GM21717 (cell line): ENCODE results near the gene BUD23.
"Not testable (repeated sequence)": the region's sequence is repeated elsewhere in the genome, so short reads cannot be mapped to it uniquely, and the experiment has no call there.

Experiments
- ATAC-seq: cut with Tn5 transposase; IDR thresholded peaks from one replicate; pipeline ENCODE4 v1.9.1; 2021; ENCODE audit warnings: mild to moderate bottlenecking, moderate library complexity; ENCODE audit not compliant: unreplicated experiment

The BUD23 gene

GRCh38 chr7:73717025-73717807 is 33.8 kb downstream of the BUD23 start:
- no peak for ATAC-seq

DNA sequence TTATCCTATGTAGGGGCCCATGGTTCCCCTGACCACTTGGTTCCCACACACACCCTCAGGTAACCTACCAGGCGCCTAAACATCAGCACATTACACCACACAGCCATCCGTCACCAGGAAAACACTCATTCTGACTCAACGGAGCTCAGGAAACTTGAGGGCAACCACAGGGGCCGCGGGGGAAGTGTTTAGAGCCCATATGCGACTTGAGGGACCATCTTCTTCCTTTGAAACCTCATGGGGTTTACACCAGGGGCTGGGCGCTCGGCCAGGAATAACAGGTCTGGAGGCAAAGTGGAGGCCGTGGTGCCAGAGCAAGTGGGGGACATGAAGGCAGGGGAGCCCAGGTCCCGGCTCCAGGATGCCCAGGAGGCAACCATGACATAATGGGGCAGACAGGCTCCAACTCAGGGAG is 34.6 kb downstream of the BUD23 start:
- no peak for ATAC-seq

GRCh38 chr7:73718438-73718881 is 35.1 kb downstream of the BUD23 start:
- ATAC-seq, result no peak

- ATAC-seq, result no peak
These were observed 35.8 kb downstream of the BUD23 start, which contains the start of gene STX1A for GRCh38 chr7:73718905-73719805. TSS of gene STX1A (minus strand) at chr7:73719669. CDS start at chr7:73719631, 38 bp downstream.

DNA sequence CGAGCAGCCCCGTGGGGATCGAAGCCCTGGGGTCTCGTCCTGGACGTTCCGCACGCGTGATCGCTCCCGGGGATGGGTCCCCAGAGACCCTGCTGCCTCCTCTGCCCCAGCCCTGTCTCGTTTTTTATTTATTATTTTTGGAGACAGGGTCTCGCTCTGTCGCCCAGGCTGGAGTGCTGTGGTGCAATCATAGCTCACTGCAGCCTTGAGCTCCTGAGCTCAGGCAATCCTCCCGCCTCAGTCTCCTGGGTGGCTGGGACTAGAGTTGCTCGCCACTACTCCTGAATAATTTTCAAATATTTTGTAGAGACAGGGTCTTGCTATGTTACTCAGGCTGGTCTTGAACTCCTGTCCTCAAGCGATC is 36.4 kb downstream of the BUD23 start:
- no peak for ATAC-seq

DNA sequence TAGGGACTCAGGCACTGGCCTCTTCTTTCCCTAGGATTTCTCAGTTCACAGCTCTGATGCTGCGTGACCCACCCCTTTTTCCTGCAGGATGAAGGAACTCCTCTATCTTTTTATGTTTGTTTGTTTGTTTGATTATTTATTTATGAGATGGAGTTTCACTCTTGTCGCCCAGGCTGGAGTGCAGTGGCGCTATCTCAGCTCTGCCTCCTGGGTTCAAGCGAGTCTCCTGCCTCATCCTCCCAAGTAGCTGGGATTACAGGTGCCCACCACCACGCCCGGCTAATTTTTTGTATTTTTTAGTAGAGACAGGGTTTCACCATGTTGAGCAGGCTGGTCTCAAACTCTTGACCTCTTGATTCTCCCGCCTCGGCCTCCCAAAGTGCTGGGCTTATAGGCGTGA is 37.0 kb downstream of the BUD23 start:
- not testable (repeated sequence) for ATAC-seq

DNA sequence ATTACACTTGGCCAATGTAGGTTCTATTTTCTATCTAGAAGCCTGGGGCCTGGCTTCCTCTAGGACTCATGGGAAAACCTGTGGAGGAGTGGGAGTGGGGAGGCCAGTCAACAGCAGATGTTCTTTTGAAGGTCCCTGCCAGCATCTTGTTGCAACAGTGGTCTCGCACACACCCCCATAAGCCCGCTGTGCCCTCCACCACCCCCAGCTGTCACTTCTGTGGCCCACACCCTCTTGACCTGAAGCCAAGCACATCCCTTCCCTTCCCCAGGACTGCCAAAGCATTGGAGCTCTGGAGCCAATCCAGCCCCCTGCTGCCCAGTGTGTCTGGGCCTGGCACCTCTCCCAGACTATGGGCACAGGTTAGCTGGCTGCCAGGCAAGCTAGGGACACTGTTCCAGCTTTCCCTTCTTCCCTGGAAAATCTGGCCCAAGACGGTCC is 38.0 kb downstream of the BUD23 start:
- no peak for ATAC-seq

DNA sequence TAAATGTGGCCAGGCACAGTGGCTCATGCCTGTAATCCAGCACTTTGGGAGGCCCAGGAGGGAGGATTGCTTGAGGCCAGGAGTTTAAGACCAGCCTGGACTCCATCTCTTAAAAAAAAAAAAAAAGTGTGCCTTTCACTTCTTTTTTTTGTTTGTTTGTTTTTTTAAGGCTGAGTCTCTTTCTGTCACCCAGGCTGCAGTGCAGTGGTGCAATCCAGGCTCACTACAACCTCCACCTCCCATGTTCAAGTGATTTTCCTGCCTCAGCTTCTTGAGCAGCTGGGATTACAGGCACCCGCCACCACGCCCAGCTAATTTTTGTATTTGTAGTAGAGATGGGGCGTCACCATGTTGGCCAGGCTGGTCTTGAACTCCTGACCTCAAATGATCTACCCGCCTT is 38.8 kb downstream of the BUD23 start:
- ATAC-seq, result not testable (repeated sequence)

DNA sequence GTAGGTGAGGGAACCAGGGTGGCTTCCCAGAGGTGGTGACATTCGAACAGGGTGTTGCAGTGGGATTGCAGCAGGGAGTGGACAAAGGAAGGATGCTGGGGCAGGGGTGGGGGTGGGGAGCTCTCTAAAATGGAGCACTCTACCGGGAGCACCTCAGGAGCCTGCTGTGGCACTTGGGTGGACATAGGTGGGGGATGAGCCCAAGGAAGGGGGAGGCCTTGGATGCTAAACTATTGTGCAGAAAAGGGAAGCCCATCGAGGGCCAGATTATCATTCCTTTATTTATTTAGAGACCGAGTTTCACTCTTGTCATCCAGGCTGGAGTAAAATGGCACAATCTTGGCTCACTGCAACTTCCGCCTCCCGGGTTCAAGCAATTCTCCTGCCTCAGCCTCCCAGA is 39.4 kb downstream of the BUD23 start:
- no peak for ATAC-seq

- ATAC-seq, result no peak
These were observed 40.4 kb downstream of the BUD23 start for GRCh38 chr7:73723813-73724212.

DNA sequence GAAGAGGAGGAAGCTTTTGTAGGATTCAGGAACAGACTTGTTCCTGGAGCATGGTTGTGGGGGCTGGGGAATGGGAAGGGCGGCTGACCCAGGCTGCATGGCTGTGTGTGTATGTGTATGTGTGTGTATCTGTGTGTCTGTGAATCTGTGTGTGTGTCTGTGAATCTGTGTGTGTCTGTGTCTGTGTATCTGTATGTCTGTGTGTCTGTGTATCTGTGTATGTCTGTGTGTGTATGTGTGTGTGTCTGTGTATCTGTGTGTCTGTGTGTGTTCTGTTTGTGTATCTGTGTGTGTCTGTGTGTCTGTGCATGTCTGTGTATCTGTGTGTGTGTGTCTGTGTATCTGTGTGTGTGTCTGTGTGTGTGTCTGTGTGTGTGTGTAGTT is 42.7 kb downstream of the BUD23 start:
- ATAC-seq, result peak; percentile 11

- ATAC-seq, result no peak
These were observed 44.6 kb downstream of the BUD23 start for GRCh38 chr7:73727952-73728351.

DNA sequence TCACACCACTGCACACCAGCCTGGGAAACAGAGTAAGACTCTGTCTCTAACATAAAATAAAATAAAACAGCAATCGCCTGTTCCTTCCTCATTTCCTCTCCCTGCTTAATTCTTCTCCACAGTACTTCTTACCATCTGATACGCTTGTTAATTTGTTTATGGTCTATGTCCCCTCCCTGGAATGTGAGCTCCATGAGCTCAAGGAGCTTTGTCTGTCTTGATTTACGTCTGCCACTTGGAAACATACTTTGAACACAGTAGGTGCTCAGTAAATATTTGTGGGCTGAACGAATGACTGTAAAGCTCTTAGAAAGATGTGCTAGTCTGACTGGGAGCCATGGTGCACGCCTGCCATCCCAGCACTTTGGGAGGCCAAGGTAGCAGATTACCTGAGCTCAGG is 45.2 kb downstream of the BUD23 start:
- no peak for ATAC-seq

GRCh38 chr7:73730485-73730884 is 47.1 kb downstream of the BUD23 start:
- no peak for ATAC-seq

DNA sequence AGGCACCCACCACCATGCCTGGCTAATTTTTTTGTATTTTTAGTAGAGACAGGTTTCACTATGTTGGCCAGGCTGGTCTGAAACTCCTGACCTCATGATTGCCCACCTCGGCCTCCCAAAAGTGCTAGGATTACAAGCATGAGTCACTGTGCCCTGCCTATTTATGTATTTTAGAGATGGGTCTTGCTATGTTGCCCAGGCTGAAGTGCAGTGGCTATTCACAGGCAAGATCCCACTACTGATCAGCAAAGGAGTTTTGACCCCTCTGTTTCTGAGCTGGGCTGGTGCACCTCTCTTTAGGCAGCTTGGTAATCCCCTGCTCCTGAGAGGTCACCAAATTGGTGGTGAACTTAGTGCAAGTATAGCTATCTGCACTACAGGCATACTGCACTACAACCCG is 49.0 kb downstream of the BUD23 start:
- ATAC-seq, result no peak

- ATAC-seq, result no peak
These were observed 51.5 kb downstream of the BUD23 start for GRCh38 chr7:73734619-73735527.

GRCh38 chr7:73735528-73735905 is 52.1 kb downstream of the BUD23 start:
- no peak for ATAC-seq

GRCh38 chr7:73736885-73737284 is 53.5 kb downstream of the BUD23 start:
- ATAC-seq, result no peak

GRCh38 chr7:73737491-73738219 is 54.3 kb downstream of the BUD23 start:
- no peak for ATAC-seq

- ATAC-seq, result no peak
These were observed 54.8 kb downstream of the BUD23 start for GRCh38 chr7:73738220-73738611.
